Activated CD8-positive, alpha-beta memory T cell treated with anti-CD3 and anti-CD28 coated beads for 4 hours (primary cell): Measurements from ENCODE around the gene KMT2C.

Experiments used
- DNase-seq, 2 donors: peaks; one replicate each; pipeline ENCODE4 v3.0.0-alpha.2; 2020; ENCODE audit warnings: low read depth in 2 of 2

Gene KMT2C

GRCh38 chr7:152108359-152108758 is 327.4 kb downstream of the KMT2C start:
- DNase-seq, result no peak

- no peak for DNase-seq
Measured at GRCh38 chr7:152107945-152108344, 327.9 kb downstream of the KMT2C start.

GRCh38 chr7:152106990-152107389 is 328.8 kb downstream of the KMT2C start:
- DNase-seq, result no peak

GRCh38 chr7:152105205-152105604 is 330.6 kb downstream of the KMT2C start:
- DNase-seq, result no peak

- DNase-seq, result no peak
Measured at GRCh38 chr7:152103691-152104090, 332.1 kb downstream of the KMT2C start.

GRCh38 chr7:152103066-152103465 is 332.7 kb downstream of the KMT2C start:
- DNase-seq, result no peak

GRCh38 chr7:152097330-152097729 is 338.5 kb downstream of the KMT2C start:
- no peak for DNase-seq

- DNase-seq, result no peak
Measured at GRCh38 chr7:152095771-152096170, 340.0 kb downstream of the KMT2C start.

- DNase-seq, result no peak
Measured at GRCh38 chr7:152093717-152094116, 342.1 kb downstream of the KMT2C start.

- DNase-seq, result no peak
Measured at GRCh38 chr7:152090747-152091146, 345.1 kb downstream of the KMT2C start.

- no peak for DNase-seq
Measured at GRCh38 chr7:152089183-152089582, 346.6 kb downstream of the KMT2C start.

GRCh38 chr7:152086513-152086912 is 349.3 kb downstream of the KMT2C start:
- no peak for DNase-seq

- no peak for DNase-seq
Measured at GRCh38 chr7:152085131-152085530, 350.7 kb downstream of the KMT2C start.
